Memory B cell (primary cell): Measurements from ENCODE around the gene GDAP2.
"Not testable (repeated sequence)": the region's sequence is repeated elsewhere in the genome, so short reads cannot be mapped to it uniquely, and the experiment has no call there.

Source experiments
- ATAC-seq: fragments of 150-1000 bp; cut with Tn5 transposase; 2 replicates; pipeline ENCODE4 v1.10.0; 2021; ENCODE audit warnings: low read depth, mild to moderate bottlenecking, moderate library complexity
- DNase-seq, 2 donors: peaks; one replicate each; pipeline ENCODE4 v3.0.0; 2022; ENCODE audit warnings: low spot score in 2 of 2
- H3K27ac Mint-ChIP-seq: one replicate; pipeline ENCODE4 v1.8.0; 2022; ENCODE audit warnings: mild to moderate bottlenecking, moderate library complexity, mixed read lengths
- H3K27me3 Mint-ChIP-seq: one replicate; pipeline ENCODE4 v1.8.0; 2022; ENCODE audit warnings: mixed read lengths
- H3K36me3 Mint-ChIP-seq: one replicate; pipeline ENCODE4 v1.8.0; 2022; ENCODE audit warnings: mild to moderate bottlenecking, mixed read lengths
- H3K4me1 Mint-ChIP-seq: one replicate; pipeline ENCODE4 v1.8.0; 2022; ENCODE audit warnings: mixed read lengths
- H3K4me3 Mint-ChIP-seq: one replicate; pipeline ENCODE4 v1.8.0; 2022; ENCODE audit warnings: mild to moderate bottlenecking, moderate library complexity, mixed read lengths
- H3K9me3 Mint-ChIP-seq: one replicate; pipeline ENCODE4 v1.8.0; 2022; ENCODE audit warnings: mixed read lengths

GDAP2 gene

GRCh38 chr1:117928881-117929342, 509 bp downstream of the GDAP2 start:
- ATAC-seq: peak; percentile 59
- Mint-ChIP-seq H3K4me1 (peaks cover 33% of the 10 kb centered on the region), H3K27me3 (no peaks in the 10 kb centered on the region), H3K4me3 (peak overlapping the region; percentile 89), H3K36me3 (peaks cover 8% of the 10 kb centered on the region), H3K27ac (peak overlapping the region; percentile 97), H3K9me3 (no peaks in the 10 kb centered on the region)
- peak in 1 of 2 donors; percentile 59 for DNase-seq

GRCh38 chr1:117925981-117926380, 3.4 kb downstream of the GDAP2 start:
- Mint-ChIP-seq H3K9me3 (no peaks in the 10 kb centered on the region), H3K27me3 (no peaks in the 10 kb centered on the region), H3K4me1 (peaks cover 23% of the 10 kb centered on the region), H3K4me3 (peak overlapping the region; percentile 66), H3K36me3 (peaks cover 6% of the 10 kb centered on the region), H3K27ac (peak overlapping the region; percentile 74)
- no peak for ATAC-seq
- no peak for DNase-seq

DNA sequence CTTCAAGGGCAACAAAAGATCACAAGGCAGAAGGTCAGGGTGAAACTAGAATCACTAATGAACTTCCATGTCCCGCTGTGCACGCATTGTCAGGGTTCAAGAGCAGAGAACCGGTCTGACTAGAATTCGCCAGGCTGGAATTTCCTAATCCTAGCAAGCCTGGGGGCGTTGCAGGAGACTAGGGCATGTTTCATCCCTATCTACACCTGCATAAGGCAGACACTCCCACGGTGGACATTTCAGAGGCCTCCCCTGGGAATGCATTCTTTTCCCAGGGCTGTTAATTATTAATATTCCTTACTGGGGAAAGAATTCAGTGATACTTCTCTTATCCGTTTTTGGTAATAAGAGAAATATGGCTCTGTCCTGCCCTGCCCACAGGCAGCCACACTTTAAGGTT, 6.7 kb downstream of the GDAP2 start:
- ATAC-seq, DNase-seq, H3K4me3 Mint-ChIP-seq, H3K27ac Mint-ChIP-seq, H3K4me1 Mint-ChIP-seq, H3K27me3 Mint-ChIP-seq, H3K9me3 Mint-ChIP-seq: not testable (repeated sequence)
- peaks cover 11% of the 10 kb centered on the region for H3K36me3 Mint-ChIP-seq

- no peaks in the 10 kb centered on the region for H3K27me3 Mint-ChIP-seq
- peaks cover 9% of the 10 kb centered on the region for H3K4me1 Mint-ChIP-seq
- no peaks in the 10 kb centered on the region for H3K9me3 Mint-ChIP-seq
- DNase-seq: no peak
- H3K27ac Mint-ChIP-seq: no peak overlapping the region
- H3K4me3 Mint-ChIP-seq: no peak overlapping the region
- H3K36me3 Mint-ChIP-seq: peaks cover 12% of the 10 kb centered on the region
- no peak for ATAC-seq
Observed at GRCh38 chr1:117921991-117922390, 7.4 kb downstream of the GDAP2 start.

DNA sequence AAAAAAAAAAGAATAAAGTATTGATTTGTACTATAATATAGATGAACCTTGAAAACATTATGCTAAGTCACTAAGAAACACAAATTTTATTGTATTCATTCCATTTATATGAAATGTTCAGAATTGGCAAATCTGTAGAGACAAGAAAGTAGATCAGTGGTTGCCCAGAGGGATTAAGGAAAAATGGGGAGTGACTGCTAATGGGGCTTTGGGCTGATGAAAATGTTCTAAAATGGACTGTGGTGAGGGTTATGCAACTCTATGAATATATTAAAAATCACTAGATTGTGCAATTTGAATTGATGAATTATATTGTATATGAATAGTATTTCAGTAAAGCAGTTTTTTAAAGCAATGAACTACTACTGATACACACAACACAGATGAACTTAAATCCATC, 10.0 kb downstream of the GDAP2 start:
- no peak overlapping the region for H3K27ac Mint-ChIP-seq
- H3K4me1 Mint-ChIP-seq: peaks cover 4% of the 10 kb centered on the region
- H3K36me3 Mint-ChIP-seq: peaks cover 28% of the 10 kb centered on the region

DNA sequence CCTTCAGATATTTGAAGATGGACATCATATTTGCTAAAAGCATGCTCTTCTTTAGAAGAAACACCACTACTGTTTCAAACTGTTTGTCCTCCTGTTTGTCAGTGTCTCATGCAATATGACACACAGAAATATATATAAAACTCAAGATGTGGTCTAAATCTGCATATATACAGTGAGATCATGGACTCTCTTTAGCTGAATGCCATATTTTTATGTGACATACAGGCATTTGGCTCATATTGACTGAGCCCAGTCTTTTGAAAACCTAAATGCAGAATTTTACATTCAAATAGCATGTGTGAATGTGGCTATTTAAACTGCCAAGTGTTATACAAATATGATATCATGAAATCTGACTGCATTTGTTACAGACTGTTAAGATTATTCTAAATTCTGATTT, 18.4 kb downstream of the GDAP2 start:
- ATAC-seq: no peak
- peaks cover 41% of the 10 kb centered on the region for H3K36me3 Mint-ChIP-seq
- no peak for DNase-seq
- no peak overlapping the region for H3K27ac Mint-ChIP-seq
- H3K27me3 Mint-ChIP-seq: no peaks in the 10 kb centered on the region
- H3K4me1 Mint-ChIP-seq: no peaks in the 10 kb centered on the region
- no peaks in the 10 kb centered on the region for H3K9me3 Mint-ChIP-seq
- H3K4me3 Mint-ChIP-seq: no peak overlapping the region

More for the DNA sequence above, 10.0 kb downstream of the GDAP2 start:
- ATAC-seq (no peak), DNase-seq (no peak)
- Mint-ChIP-seq H3K9me3 (no peaks in the 10 kb centered on the region), H3K4me3 (no peak overlapping the region), H3K27me3 (no peaks in the 10 kb centered on the region)

DNA sequence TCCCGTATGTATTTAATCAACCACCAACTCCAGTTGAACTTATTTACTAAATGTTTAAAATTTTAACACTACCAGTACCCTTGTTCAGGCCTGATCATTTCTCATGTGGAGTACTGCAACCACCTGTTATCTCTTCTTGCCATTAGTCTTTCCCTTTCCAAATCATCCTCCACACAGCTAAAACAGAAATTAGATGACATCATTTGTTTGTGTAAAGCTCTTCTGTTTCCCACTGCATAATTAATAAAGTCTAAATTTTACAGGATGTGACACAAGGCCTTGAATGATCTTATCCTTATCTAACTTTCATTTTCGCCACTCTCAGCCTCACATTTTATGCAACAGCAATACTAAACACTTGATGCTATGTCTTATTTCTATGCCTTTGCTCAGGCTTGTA, 24.4 kb downstream of the GDAP2 start:
- Mint-ChIP-seq H3K4me1 (no peaks in the 10 kb centered on the region), H3K9me3 (peaks cover 3% of the 10 kb centered on the region), H3K27me3 (no peaks in the 10 kb centered on the region), H3K4me3 (no peak overlapping the region), H3K36me3 (peaks cover 49% of the 10 kb centered on the region), H3K27ac (peak overlapping the region; percentile 26)
- ATAC-seq: no peak
- no peak for DNase-seq

DNA sequence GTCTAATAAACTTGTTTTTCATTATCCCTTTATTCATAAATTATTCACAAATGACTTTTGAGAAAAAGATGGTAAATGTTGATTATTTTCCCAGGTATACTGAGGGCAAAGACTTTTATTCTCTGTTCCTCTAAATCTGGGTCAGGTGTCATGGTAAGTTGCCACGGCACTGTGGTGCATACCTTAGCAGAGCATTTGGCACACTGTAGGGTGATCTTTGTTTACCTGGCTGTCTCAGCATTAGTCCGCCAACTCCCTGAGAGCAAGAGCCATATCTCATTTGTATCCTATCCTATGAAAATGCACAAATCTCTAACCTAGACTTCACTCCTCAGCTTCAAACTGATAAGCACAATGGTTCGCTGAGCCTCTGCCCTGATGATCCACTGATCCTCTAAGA, 24.9 kb downstream of the GDAP2 start:
- peaks cover 3% of the 10 kb centered on the region for H3K9me3 Mint-ChIP-seq
- ATAC-seq: no peak
- no peak for DNase-seq
- no peaks in the 10 kb centered on the region for H3K4me1 Mint-ChIP-seq
- no peaks in the 10 kb centered on the region for H3K27me3 Mint-ChIP-seq
- H3K4me3 Mint-ChIP-seq: no peak overlapping the region
- H3K36me3 Mint-ChIP-seq: peaks cover 49% of the 10 kb centered on the region
- H3K27ac Mint-ChIP-seq: no peak overlapping the region

DNA sequence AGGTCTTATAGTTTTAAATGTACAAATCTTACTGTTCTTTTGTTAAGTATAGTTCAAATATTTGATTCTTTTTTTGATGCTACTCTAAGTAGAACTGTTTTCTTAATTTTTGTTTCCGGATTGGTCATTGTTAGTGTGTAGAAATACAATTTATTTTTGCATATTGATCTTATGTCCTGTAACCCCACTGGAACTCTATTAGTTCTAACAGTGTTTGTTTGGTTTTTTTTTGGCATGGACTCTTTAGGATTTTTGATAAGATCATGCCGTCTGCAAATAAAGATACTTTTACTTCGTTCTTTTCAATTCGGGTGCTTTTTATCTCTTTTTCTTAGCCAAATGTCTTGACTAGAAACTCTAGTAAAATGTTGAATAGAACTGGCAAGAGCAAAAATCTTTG, 26.5 kb downstream of the GDAP2 start:
- ATAC-seq: no peak
- peaks cover 50% of the 10 kb centered on the region for H3K36me3 Mint-ChIP-seq
- H3K9me3 Mint-ChIP-seq: peaks cover 3% of the 10 kb centered on the region
- H3K4me3 Mint-ChIP-seq: no peak overlapping the region
- no peak overlapping the region for H3K27ac Mint-ChIP-seq
- DNase-seq: no peak
- no peaks in the 10 kb centered on the region for H3K27me3 Mint-ChIP-seq
- no peaks in the 10 kb centered on the region for H3K4me1 Mint-ChIP-seq

- Mint-ChIP-seq H3K36me3 (peaks cover 38% of the 10 kb centered on the region), H3K27me3 (no peaks in the 10 kb centered on the region), H3K4me3 (no peak overlapping the region), H3K9me3 (peaks cover 3% of the 10 kb centered on the region), H3K4me1 (peaks cover 3% of the 10 kb centered on the region), H3K27ac (no peak overlapping the region)
- DNase-seq (no peak), ATAC-seq (no peak)
Observed at GRCh38 chr1:117899801-117900200, 29.6 kb downstream of the GDAP2 start.

GRCh38 chr1:117897551-117897950, 31.9 kb downstream of the GDAP2 start:
- no peak overlapping the region for H3K4me3 Mint-ChIP-seq
- no peaks in the 10 kb centered on the region for H3K27me3 Mint-ChIP-seq
- no peak overlapping the region for H3K27ac Mint-ChIP-seq
- peaks cover 3% of the 10 kb centered on the region for H3K4me1 Mint-ChIP-seq
- ATAC-seq: no peak
- DNase-seq: no peak
- peaks cover 31% of the 10 kb centered on the region for H3K36me3 Mint-ChIP-seq
- H3K9me3 Mint-ChIP-seq: peaks cover 3% of the 10 kb centered on the region

DNA sequence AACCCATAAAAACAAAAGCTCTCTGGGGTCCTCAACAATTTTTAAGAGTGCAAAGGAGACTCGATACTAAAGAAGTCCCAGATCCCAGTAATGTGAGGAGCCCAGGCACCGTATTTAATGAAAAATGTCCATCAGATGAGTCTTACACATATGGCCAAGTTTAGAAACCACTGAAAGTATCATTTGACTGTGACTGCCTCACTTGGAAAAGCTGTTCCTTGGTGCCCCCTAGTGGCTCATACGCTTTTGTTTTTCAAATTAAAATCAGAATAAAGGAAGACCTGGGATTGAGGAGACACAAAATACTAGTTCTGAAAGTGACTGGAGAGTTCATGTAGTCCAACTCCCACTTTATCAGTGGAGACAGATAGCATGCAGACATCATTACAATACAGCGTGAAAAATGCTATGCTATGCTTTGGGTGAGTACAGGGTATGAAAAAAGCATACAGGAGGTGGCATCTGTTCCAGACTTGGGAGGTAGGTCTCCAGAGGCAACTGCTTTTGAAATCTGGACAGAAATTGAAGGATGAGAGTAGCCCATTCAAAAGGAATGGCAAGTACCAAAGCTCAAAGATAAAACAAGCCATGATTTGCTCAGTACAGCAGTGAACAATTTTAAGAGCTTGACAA, 33.8 kb downstream of the GDAP2 start:
- H3K27me3 Mint-ChIP-seq: no peaks in the 10 kb centered on the region
- H3K4me3 Mint-ChIP-seq: no peak overlapping the region
- H3K9me3 Mint-ChIP-seq: no peaks in the 10 kb centered on the region
- peak; percentile 54 to 55 for DNase-seq
- no peak overlapping the region for H3K27ac Mint-ChIP-seq
- peaks cover 16% of the 10 kb centered on the region for H3K36me3 Mint-ChIP-seq
- peak; percentile 26 for ATAC-seq
- H3K4me1 Mint-ChIP-seq: peaks cover 3% of the 10 kb centered on the region

GRCh38 chr1:117894078-117894477, 35.3 kb downstream of the GDAP2 start:
- Mint-ChIP-seq H3K4me1 (peaks cover 3% of the 10 kb centered on the region), H3K36me3 (peaks cover 13% of the 10 kb centered on the region), H3K4me3 (no peak overlapping the region), H3K9me3 (no peaks in the 10 kb centered on the region), H3K27me3 (no peaks in the 10 kb centered on the region), H3K27ac (no peak overlapping the region)
- DNase-seq: no peak
- ATAC-seq: no peak

- peaks cover 17% of the 10 kb centered on the region for H3K36me3 Mint-ChIP-seq
- no peak overlapping the region for H3K27ac Mint-ChIP-seq
- no peak for DNase-seq
- H3K27me3 Mint-ChIP-seq: no peaks in the 10 kb centered on the region
- ATAC-seq: no peak
- H3K4me3 Mint-ChIP-seq: no peak overlapping the region
- H3K9me3 Mint-ChIP-seq: no peaks in the 10 kb centered on the region
- H3K4me1 Mint-ChIP-seq: peaks cover 3% of the 10 kb centered on the region
Observed at GRCh38 chr1:117892512-117892911, 36.9 kb downstream of the GDAP2 start.

GRCh38 chr1:117890452-117890851, 39.0 kb downstream of the GDAP2 start:
- Mint-ChIP-seq H3K27ac (no peak overlapping the region), H3K4me1 (peaks cover under 1% of the 10 kb centered on the region), H3K9me3 (no peaks in the 10 kb centered on the region), H3K36me3 (peaks cover 14% of the 10 kb centered on the region), H3K4me3 (no peak overlapping the region), H3K27me3 (no peaks in the 10 kb centered on the region)
- DNase-seq (no peak), ATAC-seq (no peak)
